ENCODE measurements around the gene PLCB4. TPM values are rescaled to one million over a fixed set of nuclear protein-coding genes. Genes with fewer than 3 reads are reported as not detected.

The PLCB4 gene
- total RNA-seq, 1 donor from 2014 or later: 6.6 TPM

DNA sequence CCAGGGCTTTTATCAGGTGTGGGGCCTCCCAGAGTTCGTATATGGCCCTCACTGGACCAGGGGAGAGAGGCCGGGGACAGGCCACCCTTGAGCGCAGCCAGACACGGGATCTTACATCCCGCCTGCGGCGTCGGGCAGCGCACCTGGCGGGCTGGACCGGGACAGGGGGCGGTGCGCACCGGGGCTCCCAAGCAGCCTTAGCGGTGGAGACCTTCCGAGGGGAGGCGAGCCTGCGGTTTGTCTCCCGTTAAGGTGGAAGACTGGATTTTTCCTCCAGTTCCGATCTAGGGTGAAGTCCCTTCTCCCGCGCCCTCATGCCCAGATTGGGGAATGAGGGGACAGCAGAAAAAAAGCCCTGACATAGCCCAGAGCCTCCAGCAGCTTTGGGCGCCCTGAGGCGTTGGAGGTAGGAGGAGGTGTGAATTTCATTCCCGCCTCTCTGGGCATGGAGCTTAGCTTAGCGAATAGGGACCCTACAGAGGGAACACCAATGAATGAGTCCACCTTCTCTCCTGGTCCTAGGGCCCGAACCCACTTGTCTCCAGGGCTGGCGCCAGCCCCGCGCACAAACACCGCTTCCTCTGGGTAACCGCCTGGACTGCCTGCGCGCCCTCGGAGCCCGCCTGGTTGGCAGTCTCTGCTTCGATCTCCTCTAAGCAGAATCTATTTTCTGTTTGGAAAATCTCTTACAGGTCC lies 438.8 kb downstream of the PLCB4 start:
- Histone ChIP-seq H3K27me3 (ENCODE audit: low read depth) (peaks cover 64% of the 10 kb centered on the region), H3K27ac (no peak overlapping the region), H3K9me3 (no peaks in the 10 kb centered on the region), H3K36me3 (no peaks in the 10 kb centered on the region), H3K4me3 (no peak overlapping the region), H3K4me1 (peaks cover 12% of the 10 kb centered on the region)
- TF ChIP-seq, protein P1, sequence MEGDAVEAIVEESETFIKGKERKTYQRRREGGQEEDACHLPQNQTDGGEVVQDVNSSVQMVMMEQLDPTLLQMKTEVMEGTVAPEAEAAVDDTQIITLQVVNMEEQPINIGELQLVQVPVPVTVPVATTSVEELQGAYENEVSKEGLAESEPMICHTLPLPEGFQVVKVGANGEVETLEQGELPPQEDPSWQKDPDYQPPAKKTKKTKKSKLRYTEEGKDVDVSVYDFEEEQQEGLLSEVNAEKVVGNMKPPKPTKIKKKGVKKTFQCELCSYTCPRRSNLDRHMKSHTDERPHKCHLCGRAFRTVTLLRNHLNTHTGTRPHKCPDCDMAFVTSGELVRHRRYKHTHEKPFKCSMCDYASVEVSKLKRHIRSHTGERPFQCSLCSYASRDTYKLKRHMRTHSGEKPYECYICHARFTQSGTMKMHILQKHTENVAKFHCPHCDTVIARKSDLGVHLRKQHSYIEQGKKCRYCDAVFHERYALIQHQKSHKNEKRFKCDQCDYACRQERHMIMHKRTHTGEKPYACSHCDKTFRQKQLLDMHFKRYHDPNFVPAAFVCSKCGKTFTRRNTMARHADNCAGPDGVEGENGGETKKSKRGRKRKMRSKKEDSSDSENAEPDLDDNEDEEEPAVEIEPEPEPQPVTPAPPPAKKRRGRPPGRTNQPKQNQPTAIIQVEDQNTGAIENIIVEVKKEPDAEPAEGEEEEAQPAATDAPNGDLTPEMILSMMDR (IDR thresholded peaks at IDR 0.05): no peak
- no peak for DNase-seq
- ATAC-seq: no peak
- intact Hi-C loops (cut with DNase I): no loop called here

DNA sequence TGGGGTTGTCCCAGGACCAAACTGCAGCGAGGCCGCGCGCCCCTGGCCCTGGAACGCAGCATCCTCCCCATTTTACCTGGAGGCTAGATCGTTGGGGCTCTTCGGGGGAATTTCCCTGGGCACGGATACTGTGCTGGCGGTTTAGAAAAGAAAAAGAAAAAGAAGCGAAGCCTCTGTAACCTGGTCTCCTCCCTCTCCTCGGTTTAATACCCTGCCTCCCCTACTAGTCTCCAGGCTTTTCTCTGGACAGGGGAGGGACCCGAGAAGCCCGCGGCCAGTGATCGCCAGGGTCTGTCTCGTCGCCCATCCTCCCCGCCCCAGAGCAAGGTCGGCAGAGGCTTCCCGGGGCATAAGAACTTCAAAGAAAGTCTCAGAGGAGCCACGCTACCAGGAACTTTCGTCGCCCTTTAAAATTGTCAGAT lies 439.4 kb downstream of the PLCB4 start:
- H3K4me3 ChIP-seq: no peak overlapping the region
- DNase-seq (no peak), ATAC-seq (no peak)
- TF ChIP-seq, protein P1 (IDR thresholded peaks at IDR 0.05): no peak
- H3K27ac ChIP-seq: no peak overlapping the region
- H3K27me3 ChIP-seq (ENCODE audit: low read depth): peaks cover 65% of the 10 kb centered on the region
- intact Hi-C loops (cut with DNase I): no loop called here
- no peaks in the 10 kb centered on the region for H3K36me3 ChIP-seq
- no peaks in the 10 kb centered on the region for H3K9me3 ChIP-seq
- peaks cover 12% of the 10 kb centered on the region for H3K4me1 ChIP-seq

DNA sequence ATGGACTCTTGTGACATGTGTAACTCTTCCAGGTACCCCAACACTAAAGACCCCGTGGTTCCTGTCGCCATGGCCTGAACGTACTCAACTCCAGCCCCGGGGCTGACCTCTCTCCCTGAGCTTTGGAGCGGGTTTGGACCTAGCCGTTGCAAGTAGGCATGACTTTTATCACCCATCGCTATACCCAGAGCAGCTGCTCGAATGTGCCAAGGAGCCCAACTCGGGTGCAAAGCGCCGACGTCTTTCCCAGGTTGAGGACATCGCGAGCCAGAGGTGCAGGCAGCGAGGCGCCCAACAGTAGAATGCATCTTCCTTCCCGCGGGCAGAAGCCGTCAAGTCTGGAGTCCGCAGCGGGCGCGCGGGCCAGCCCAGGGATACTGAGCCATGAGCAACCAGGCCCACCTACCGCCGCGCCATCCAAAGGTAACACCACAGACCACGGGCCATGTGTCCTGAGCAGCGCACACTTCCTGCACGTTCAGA lies 439.9 kb downstream of the PLCB4 start:
- Histone ChIP-seq H3K4me1 (peaks cover 12% of the 10 kb centered on the region), H3K4me3 (no peak overlapping the region), H3K27me3 (ENCODE audit: low read depth) (peaks cover 70% of the 10 kb centered on the region), H3K36me3 (no peaks in the 10 kb centered on the region), H3K9me3 (no peaks in the 10 kb centered on the region), H3K27ac (no peak overlapping the region)
- DNase-seq: no peak
- intact Hi-C loops (cut with DNase I): no loop called here
- TF ChIP-seq, protein P1 (IDR thresholded peaks at IDR 0.05): no peak
- ATAC-seq: peak in 1 of 2 donors; percentile 17

DNA sequence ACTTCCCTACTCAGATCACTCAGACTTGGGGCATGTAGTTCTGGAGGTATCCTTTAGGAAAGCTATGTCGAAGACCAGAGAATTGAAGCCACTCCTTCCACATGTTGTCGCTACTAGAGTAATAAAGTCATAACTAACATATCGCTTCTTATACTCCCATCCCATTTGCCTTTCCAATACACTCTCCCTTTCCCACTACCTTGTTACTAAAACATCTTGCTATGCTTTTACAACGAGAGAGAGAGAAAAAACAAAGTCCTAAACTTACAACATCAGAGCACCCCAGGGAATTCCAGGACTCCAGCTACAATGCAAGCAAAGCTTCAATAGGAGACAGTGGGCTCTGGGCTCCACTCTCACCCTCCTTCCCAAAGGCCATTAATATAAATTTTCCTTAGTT lies 440.4 kb downstream of the PLCB4 start:
- Histone ChIP-seq H3K4me3 (no peak overlapping the region), H3K27ac (no peak overlapping the region), H3K27me3 (ENCODE audit: low read depth) (peaks cover 75% of the 10 kb centered on the region), H3K36me3 (no peaks in the 10 kb centered on the region), H3K9me3 (no peaks in the 10 kb centered on the region), H3K4me1 (peaks cover 15% of the 10 kb centered on the region)
- DNase-seq: no peak
- ATAC-seq: no peak
- TF ChIP-seq, protein P1 (IDR thresholded peaks at IDR 0.05): no peak
- intact Hi-C loops (cut with DNase I): no loop called here

DNA sequence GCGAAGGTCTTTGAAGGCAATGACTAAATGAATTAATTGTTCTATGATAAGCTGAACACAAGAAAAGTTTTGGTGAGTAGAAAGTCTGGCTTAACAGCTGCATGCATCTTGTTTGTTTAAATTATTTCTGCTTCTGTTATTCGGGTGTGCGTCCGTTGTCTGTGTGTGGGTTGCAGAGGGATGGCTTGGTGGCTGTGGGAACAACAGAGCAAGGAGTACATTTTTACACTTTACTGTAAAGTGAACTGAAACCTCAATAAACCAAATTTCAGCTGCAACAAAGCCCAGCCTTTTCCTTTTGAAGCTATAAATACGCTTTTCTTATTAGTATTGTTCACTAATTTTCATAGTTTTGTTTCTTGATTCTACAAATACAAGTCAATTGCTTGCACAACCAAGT lies 442.0 kb downstream of the PLCB4 start:
- ATAC-seq: no peak
- intact Hi-C loops (cut with DNase I): no loop called here
- H3K27ac ChIP-seq: no peak overlapping the region
- H3K36me3 ChIP-seq: no peaks in the 10 kb centered on the region
- H3K4me1 ChIP-seq: peaks cover 32% of the 10 kb centered on the region
- peaks cover 80% of the 10 kb centered on the region for H3K27me3 ChIP-seq (ENCODE audit: low read depth)
- H3K4me3 ChIP-seq: no peak overlapping the region
- DNase-seq: no peak
- H3K9me3 ChIP-seq: no peaks in the 10 kb centered on the region
- TF ChIP-seq, protein P1 (IDR thresholded peaks at IDR 0.05): no peak

Data from lower lobe of right lung (tissue), 2 donors.